IPS-NIHi7 (cell line): ENCODE measurements around the gene PPP1R1B.

ENCODE experiments used
- DNase-seq: peaks from one replicate; pipeline ENCODE4 v3.0.0; 2012; ENCODE audit warnings: mixed read lengths; ENCODE audit errors: extremely low spot score

PPP1R1B gene

DNA sequence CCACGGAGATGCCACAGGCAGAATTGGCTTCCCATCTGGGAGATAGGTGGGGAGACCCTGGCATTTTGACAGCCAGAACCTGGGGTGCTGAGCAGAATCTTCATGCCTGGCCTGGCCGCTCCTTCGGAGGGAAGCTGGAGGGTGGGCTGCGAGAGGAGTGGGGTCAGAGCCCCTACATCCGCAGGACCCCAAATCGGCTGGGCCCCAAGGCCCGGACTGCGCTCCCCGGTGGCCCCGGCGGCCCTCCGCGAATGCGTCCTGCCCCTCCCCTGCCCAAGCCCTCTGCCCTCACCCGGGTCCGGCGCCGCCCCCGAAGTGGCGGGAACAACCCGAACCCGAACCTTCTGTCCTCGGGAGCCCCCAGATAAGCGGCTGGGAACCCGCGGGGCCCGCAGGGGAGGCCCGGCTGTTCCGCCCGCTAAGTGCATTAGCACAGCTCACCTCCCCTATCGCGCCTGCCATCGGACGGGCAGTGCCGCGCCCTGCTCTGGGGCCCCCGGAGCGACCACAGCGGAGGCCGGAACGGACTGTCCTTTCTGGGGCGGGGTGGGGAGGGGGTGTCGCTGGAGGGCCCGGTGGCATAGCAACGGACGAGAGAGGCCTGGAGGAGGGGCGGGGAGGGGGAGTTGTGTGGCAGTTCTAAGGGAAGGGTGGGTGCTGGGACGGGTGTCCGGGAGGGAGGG is 40.7 kb downstream of the PPP1R1B start:
- no peak for DNase-seq

GRCh38 chr17:39667945-39668924 is 41.5 kb downstream of the PPP1R1B start, which contains the start of gene PNMT:
Gene PNMT, plus strand, starts transcription at chr17:39668453. Its CDS starts 23 bp downstream, at chr17:39668476.
- DNase-seq, result peak; percentile 76

DNA sequence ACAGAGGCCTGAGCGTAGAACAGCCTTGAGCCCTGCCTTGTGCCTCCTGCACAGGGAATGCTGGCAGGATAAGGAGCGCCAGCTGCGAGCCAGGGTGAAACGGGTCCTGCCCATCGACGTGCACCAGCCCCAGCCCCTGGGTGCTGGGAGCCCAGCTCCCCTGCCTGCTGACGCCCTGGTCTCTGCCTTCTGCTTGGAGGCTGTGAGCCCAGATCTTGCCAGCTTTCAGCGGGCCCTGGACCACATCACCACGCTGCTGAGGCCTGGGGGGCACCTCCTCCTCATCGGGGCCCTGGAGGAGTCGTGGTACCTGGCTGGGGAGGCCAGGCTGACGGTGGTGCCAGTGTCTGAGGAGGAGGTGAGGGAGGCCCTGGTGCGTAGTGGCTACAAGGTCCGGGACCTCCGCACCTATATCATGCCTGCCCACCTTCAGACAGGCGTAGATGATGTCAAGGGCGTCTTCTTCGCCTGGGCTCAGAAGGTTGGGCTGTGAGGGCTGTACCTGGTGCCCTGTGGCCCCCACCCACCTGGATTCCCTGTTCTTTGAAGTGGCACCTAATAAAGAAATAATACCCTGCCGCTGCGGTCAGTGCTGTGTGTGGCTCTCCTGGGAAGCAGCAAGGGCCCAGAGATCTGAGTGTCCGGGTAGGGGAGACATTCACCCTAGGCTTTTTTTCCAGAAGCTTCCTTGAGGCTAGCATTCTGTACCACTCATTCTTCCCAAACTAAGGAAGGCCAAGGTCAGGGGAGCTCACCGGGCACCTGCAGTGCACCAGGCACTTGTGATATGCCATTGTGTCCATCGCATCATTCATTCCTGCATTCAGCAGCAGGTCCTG is 43.4 kb downstream of the PPP1R1B start:
- DNase-seq, result no peak

DNA sequence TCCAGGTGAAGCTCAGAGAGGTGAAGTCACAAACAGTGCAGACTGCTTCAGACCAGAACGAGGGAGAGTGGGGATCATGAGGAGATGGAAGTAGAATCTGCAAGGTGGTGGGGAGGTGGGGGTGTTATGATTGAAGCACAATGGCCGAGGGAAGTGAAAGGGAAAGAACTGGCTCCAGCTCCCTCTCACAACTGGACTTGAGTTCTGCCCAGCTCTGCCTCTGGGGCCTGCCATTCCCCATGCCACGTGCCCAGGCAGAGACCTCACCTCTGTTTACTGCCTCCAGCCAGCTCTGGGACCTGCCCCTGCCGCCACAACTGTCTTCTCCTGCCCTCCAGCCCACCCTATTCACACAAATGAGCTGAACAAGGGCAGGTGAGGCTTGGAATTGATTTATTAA is 44.0 kb downstream of the PPP1R1B start:
- no peak for DNase-seq

DNA sequence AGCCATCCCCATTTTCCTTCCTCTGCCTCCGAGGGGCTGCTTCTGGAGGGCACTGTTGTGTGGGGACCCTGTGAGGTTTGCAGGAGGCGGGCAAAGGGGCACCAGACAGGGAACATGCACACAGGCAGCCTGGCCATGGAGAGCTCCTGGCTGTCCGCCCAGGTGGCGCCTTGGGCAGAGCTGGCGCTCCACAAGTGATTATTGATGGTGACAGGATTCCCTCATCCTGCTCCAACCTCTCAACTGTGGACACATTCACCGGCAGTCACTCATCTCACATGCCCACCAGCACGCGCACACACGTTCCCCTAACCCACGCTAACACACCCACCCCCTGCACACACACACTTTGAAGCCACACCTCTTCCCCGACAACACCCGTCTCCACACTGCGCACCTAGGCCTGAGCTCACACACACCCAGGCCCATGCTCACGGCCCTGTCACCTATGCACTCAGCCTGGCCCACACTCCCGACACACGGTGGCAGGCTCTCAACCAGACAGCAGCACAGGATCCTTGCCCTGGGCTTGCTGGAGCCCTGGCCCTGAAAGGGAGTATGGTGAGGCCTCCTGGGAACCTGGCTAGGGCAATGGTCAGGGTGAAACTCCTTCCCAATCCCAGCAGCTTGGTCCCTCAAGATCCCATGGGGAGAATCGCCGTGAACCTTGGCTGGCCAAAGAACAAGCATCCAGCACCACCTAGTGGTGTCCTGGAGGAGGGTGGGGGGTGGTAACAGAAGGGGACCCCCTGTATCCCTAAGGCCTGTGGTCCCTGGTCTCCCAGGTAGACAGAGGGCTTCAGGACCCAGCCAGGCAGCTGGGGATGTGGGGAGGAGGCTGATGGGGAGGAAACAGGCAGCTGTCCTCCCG is 45.1 kb downstream of the PPP1R1B start:
- peak; percentile 86 for DNase-seq

DNA sequence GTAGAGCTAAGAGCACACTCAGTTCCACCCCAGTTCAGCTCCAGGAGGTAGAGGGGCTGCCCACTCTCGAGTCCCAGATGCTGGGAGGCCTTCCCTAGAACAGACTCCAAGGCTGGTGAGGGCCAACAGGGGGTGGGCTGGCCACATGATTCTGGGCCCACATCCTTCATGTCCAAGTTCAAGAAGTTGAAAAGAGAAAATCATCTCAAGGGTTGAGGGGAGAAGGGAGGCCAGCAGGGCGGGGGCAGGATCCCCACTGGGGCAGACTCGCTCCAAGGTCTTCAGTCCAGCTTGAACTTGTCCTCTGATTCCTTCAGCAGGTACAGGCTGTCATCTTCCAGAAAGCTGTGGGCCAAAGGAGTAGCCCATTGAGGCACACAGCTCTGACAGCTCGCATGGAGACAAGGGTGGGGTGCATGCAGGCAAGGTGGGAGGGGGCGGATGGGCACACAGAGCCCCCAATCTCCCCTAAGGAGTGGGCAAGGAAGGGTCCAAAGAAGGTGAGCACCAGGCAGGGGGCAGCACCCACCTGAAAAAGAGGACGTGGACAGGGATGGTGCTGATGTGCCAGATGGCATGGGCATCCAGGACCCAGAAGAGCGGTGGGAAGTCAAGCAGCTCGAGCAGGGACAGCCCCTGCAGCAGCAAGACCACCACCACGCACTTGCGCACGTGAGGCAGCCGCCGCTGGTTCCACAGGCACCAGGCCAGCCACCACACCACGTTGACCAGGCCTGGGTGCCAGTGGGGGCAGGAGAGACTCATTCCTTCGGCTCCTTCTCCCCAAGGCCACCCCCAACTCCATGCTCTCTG is 46.0 kb downstream of the PPP1R1B start:
- DNase-seq, result no peak

DNA sequence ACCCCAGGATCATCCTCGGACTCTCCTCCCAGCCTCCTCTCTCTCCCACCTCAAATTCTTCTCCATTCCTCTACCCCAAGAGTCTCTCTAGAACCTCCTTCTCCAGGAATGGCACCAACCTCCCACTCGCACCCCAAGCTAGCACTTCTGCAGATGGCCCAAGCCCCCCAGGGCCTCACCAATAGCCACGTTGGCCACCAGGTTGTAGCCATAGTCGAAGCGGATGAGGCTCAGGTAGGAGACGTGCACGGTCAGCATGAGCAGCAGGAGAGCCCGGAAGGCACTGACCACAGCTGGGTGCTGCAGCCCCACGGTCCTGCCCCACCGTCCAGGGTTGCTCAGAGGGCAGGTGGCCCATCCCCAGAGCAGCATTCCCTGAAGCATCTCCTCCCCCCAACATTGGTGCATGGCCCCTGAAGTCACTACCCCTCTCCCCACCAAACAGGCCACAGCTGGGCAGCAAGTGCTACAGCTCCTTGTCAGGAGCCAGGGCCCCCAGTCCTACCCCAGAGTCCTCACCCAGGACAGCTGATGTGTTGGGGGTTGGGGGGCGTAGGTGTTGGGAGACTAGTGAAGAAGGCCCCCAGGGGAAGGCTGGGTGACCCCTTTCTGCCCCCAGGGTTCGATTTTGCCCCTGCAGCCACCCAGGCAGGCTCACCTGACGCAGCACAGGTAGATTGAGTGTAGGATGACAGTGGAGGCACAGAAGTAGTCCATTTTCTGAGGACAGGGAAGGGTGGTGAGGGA is 46.8 kb downstream of the PPP1R1B start:
- DNase-seq, result no peak

GRCh38 chr17:39674179-39674578 is 47.4 kb downstream of the PPP1R1B start:
- DNase-seq, result no peak

- no peak for DNase-seq
Measured at GRCh38 chr17:39674702-39675389, 48.1 kb downstream of the PPP1R1B start.

DNA sequence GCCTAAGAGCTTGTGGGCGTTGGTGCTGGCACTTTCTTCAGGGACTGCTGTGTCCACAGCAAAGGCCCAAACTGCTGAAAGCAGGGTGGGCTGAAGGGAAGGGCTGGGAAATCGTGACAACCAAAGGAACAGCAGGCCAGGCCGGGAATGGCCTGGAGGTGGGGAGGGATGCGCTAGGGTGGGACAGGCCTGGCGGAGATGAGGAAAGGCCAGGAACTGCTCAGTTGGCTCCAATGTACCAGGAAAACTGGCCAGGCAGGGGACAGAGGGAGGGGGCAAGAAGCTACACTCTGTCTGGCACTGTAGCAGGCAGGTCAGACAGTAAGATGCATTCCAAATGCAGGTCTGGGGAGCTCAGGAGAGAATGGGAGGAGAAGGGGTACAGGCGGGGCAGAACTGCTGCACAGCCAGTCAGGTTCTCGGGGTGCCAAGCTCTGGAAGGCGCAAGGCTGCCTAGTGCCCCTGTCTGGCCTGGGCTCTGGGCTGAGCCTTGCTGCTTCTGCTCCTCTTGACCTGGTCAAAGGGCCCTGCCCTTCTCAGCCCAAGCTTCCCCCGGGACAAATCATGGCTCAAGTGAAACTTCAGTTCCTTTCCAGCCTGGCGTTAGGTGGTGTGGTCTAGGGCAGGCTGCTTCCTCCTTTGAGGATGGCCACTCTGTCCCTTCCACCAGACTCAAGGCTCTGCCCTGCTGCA is 48.8 kb downstream of the PPP1R1B start:
- DNase-seq, result no peak

- DNase-seq, result no peak
Measured at GRCh38 chr17:39676198-39676819, 49.6 kb downstream of the PPP1R1B start.

- no peak for DNase-seq
Measured at GRCh38 chr17:39677072-39677471, 50.3 kb downstream of the PPP1R1B start.

GRCh38 chr17:39677542-39678339 is 51.0 kb downstream of the PPP1R1B start:
- DNase-seq, result no peak

DNA sequence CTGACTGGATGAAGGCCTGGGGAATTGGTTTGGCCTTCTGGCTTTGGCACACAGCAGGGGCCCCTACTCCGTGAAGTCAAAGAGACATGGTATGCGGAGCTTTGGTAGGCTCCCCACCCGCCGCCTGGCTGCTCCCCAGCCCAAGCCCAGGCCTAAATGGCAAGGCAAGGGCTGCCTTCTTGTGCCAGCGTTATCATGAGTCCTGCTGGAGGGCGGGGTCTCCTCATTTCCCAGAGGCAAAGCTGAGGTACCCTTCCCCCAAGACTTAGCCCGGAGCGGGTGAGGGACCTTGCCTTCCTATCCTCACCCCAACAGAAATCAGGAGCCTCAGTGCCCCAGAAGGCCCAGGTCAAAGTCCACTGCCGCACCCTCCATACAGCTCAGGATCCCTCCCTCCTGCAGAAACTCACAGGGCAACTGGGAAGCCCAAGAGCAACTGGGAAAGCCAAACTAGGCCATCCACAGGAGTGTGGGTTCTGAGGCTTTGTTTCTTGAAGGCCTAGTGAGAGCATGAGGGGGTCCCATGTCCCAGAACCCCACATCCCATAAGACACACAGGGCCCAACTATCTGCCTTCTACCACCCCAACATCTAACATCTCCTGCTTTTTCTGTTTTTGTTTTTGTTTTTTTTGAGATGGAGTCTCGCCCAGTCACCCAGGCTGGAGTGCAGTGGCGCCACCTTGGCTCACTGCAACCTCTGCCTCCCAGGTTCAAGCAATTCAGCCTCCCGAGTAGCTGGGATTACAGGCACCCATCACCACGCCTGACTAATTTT is 51.8 kb downstream of the PPP1R1B start:
- no peak for DNase-seq

- DNase-seq, result no peak
Measured at GRCh38 chr17:39679521-39680192, 52.9 kb downstream of the PPP1R1B start.
